IMR-90 (cell line): Measurements from ENCODE around the gene PRUNE2. TPM values are rescaled to one million over a fixed set of nuclear protein-coding genes. Genes with fewer than 3 reads are reported as not detected.

ENCODE experiments used
- ATAC-seq: fragments of 200-7000 bp; cut with Tn5 transposase; 2 replicates; pipeline ENCODE4 v1.9.1; 2020; ENCODE audit warnings: low read depth, mild to moderate bottlenecking, moderate library complexity
- BruUV-seq: library from RNA; stranded (reverse); fragments of 400-500 nt; replicated peaks from 2 replicates; lab custom pipeline; 2021; lab: Mats Ljungman, UMichigan
- CTCF ChIA-PET: fragments of 300-600 bp; formaldehyde crosslinking; extraction: SDS; loops from one replicate; lab custom pipeline; 2021; ENCODE audit warnings: antibody characterized with exemption; lab: Yijun Ruan, JAX
- POLR2A ChIA-PET: fragments of 300-600 bp; sonication (Branson Sonifier 250); formaldehyde crosslinking; loops from one replicate; lab custom pipeline; 2022; ENCODE audit warnings: antibody characterized with exemption; ENCODE audit not compliant: unreplicated experiment; lab: Charles Lee
- DNase-seq: peaks from one replicate; pipeline ENCODE4 v3.0.0; 2013
- H2AFZ ChIP-seq: replicated peaks from 2 replicates; pipeline ENCODE3; 2013; ENCODE audit warnings: low read length, mild to moderate bottlenecking; ENCODE audit not compliant: poor library complexity
- H2AK5ac ChIP-seq: 2 replicates; pipeline ENCODE4 v1.6.1; 2013; ENCODE audit warnings: low read depth, low read length, inconsistent platforms
- H2AK9ac ChIP-seq: replicated peaks from 2 replicates; pipeline ENCODE3; 2013; ENCODE audit warnings: mild to moderate bottlenecking, low read depth, low read length, moderate library complexity; ENCODE audit not compliant: poor library complexity
- H2BK120ac ChIP-seq: 2 replicates; pipeline ENCODE4 v1.6.1; 2013; ENCODE audit warnings: low read depth, low read length, inconsistent platforms
- H2BK15ac ChIP-seq: 3 replicates; pipeline ENCODE4 v1.6.1; 2013; ENCODE audit warnings: low read depth, low read length, inconsistent platforms
- H2BK20ac ChIP-seq: 2 replicates; pipeline ENCODE4 v1.6.1; 2013; ENCODE audit warnings: low read depth, mild to moderate bottlenecking, inconsistent platforms, low read length, moderate library complexity
- H2BK5ac ChIP-seq: 2 replicates; pipeline ENCODE4 v1.6.1; 2013; ENCODE audit warnings: mild to moderate bottlenecking, low read depth, low read length, inconsistent platforms; ENCODE audit not compliant: poor library complexity, severe bottlenecking
- H3K14ac ChIP-seq: replicated peaks from 2 replicates; pipeline ENCODE4 v1.6.1; 2013; ENCODE audit warnings: low read depth, low read length, inconsistent platforms
- H3K18ac ChIP-seq: 2 replicates; pipeline ENCODE4 v1.6.1; 2013; ENCODE audit warnings: low read depth, low read length, control low read depth
- H3K23ac ChIP-seq: 2 replicates; pipeline ENCODE4 v1.6.1; 2013; ENCODE audit warnings: low read depth, low read length, inconsistent platforms
- H3K27ac ChIP-seq: 2 replicates; pipeline ENCODE4 v1.5.1; 2013; ENCODE audit warnings: mild to moderate bottlenecking, control low read depth, low read length; ENCODE audit not compliant: insufficient read depth
- H3K27me3 ChIP-seq: 2 replicates; pipeline ENCODE4 v1.6.1; 2013; ENCODE audit warnings: low read length; ENCODE audit not compliant: control insufficient read depth, insufficient read depth
- H3K36me3 ChIP-seq: 2 replicates; pipeline ENCODE4 v1.6.1; 2013; ENCODE audit warnings: low read length, mixed read lengths; ENCODE audit not compliant: control insufficient read depth, insufficient read depth
- H3K4ac ChIP-seq: 2 replicates; pipeline ENCODE4 v1.6.1; 2013; ENCODE audit warnings: low read depth, low read length, inconsistent platforms
- H3K4me1 ChIP-seq: 2 replicates; pipeline ENCODE4 v1.6.1; 2013; ENCODE audit warnings: low read length, mixed read lengths; ENCODE audit not compliant: control insufficient read depth, insufficient read depth
- H3K4me2 ChIP-seq: 2 replicates; pipeline ENCODE4 v1.6.1; 2013; ENCODE audit warnings: low read depth, mild to moderate bottlenecking, control low read depth, low read length, moderate library complexity
- H3K4me3 ChIP-seq: 2 replicates; pipeline ENCODE4 v1.5.1; 2013; ENCODE audit warnings: low read depth, mild to moderate bottlenecking, control low read depth, low read length, moderate library complexity; ENCODE audit not compliant: insufficient read depth
- H3K56ac ChIP-seq: 2 replicates; pipeline ENCODE4 v1.6.1; 2013; ENCODE audit warnings: low read length, inconsistent platforms; ENCODE audit not compliant: insufficient read depth; ENCODE audit errors: extremely low read depth
- H3K79me1 ChIP-seq, 2 experiments: 2 replicates each; pipeline ENCODE4 v1.6.1; 2013; ENCODE audit warnings: low read length in 2 of 2, inconsistent platforms in 1 of 2, low read depth in 1 of 2
- H3K9ac ChIP-seq: 2 replicates; pipeline ENCODE4 v1.6.1; 2013; ENCODE audit warnings: low read depth, low read length, control low read depth
- H3K9me1 ChIP-seq: 2 replicates; pipeline ENCODE4 v1.6.1; 2013; ENCODE audit warnings: low read length, inconsistent platforms; ENCODE audit not compliant: insufficient read depth
- H3K9me3 ChIP-seq: 2 replicates; pipeline ENCODE4 v1.6.1; 2013; ENCODE audit warnings: low read length; ENCODE audit not compliant: control insufficient read depth, insufficient read depth
- H4K20me1 ChIP-seq: 2 replicates; pipeline ENCODE4 v1.6.1; 2013; ENCODE audit warnings: low read length, inconsistent platforms; ENCODE audit not compliant: insufficient read depth
- H4K5ac ChIP-seq: 2 replicates; pipeline ENCODE4 v1.6.1; 2013; ENCODE audit warnings: mild to moderate bottlenecking, low read depth, low read length, control low read depth
- H4K8ac ChIP-seq, 2 experiments: 2 replicates each; pipeline ENCODE4 v1.6.1; 2013; ENCODE audit warnings: low read depth in 2 of 2, low read length in 2 of 2, control low read depth in 1 of 2, inconsistent platforms in 1 of 2
- H4K91ac ChIP-seq: 2 replicates; pipeline ENCODE4 v1.6.1; 2013; ENCODE audit warnings: low read depth, low read length, inconsistent platforms; ENCODE audit not compliant: insufficient read depth
- BHLHE40 ChIP-seq: fragments of 150-350 bp; IDR thresholded peaks from 2 replicates; pipeline ENCODE4 v1.6.1; 2016; ENCODE audit warnings: mild to moderate bottlenecking, low read depth, low read length
- CEBPB ChIP-seq: IDR thresholded peaks from 2 replicates; pipeline ENCODE4 v1.6.1; 2012; ENCODE audit warnings: low read depth, low read length, improper control_type of control experiment
- CHD1 ChIP-seq: IDR thresholded peaks from 2 replicates; pipeline ENCODE4 v1.6.1; 2012; ENCODE audit warnings: low read depth, low read length, improper control_type of control experiment
- FOS ChIP-seq: fragments of 150-350 bp; IDR thresholded peaks from 2 replicates; pipeline ENCODE4 v1.6.1; 2016; ENCODE audit warnings: low read depth, low read length
- MAFK ChIP-seq: IDR thresholded peaks from 2 replicates; pipeline ENCODE4 v1.6.1; 2012; ENCODE audit warnings: low read depth, low read length, improper control_type of control experiment
- MAZ ChIP-seq: IDR thresholded peaks from 2 replicates; pipeline ENCODE4 v1.6.1; 2012; ENCODE audit warnings: low read depth, mild to moderate bottlenecking, low read length, improper control_type of control experiment, moderate library complexity, borderline replicate concordance
- MXI1 ChIP-seq: IDR thresholded peaks from 2 replicates; pipeline ENCODE4 v1.6.1; 2012; ENCODE audit warnings: low read depth, mild to moderate bottlenecking, low read length, moderate library complexity, borderline replicate concordance
- NFE2L2 ChIP-seq: fragments of 150-350 bp; IDR thresholded peaks from 2 replicates; pipeline ENCODE4 v1.6.1; 2016; ENCODE audit warnings: low read depth, mild to moderate bottlenecking, low read length
- POLR2A ChIP-seq: IDR thresholded peaks from 2 replicates; pipeline ENCODE4 v1.6.1; 2012; ENCODE audit warnings: mild to moderate bottlenecking, low read depth, low read length
- RAD21 ChIP-seq: IDR thresholded peaks from 2 replicates; pipeline ENCODE4 v1.6.1; 2012; ENCODE audit warnings: low read length, improper control_type of control experiment
- RCOR1 ChIP-seq: IDR thresholded peaks from 2 replicates; pipeline ENCODE4 v1.6.1; 2012; ENCODE audit warnings: mild to moderate bottlenecking, low read length, improper control_type of control experiment; ENCODE audit not compliant: insufficient replicate concordance
- RFX5 ChIP-seq: IDR thresholded peaks from 2 replicates; pipeline ENCODE4 v1.8.0; 2012; ENCODE audit warnings: low read depth, mild to moderate bottlenecking, low read length, moderate library complexity
- SMC3 ChIP-seq: fragments of 150-350 bp; IDR thresholded peaks from 2 replicates; pipeline ENCODE4 v1.6.1; 2016; ENCODE audit warnings: low read depth, mild to moderate bottlenecking, antibody characterized with exemption, low read length, moderate library complexity
- USF2 ChIP-seq: fragments of 150-350 bp; IDR thresholded peaks from 2 replicates; pipeline ENCODE4 v1.6.1; 2017; ENCODE audit warnings: mild to moderate bottlenecking, antibody characterized with exemption, low read length, low read depth
- dilution Hi-C: fragments of 300-500 bp; cut with HindIII; formaldehyde crosslinking; loops from one replicate; pipeline ENCODE4 v1.14.3; 2018; ENCODE audit warnings: low sequenced_read_pairs; ENCODE audit not compliant: unreplicated experiment
- in situ Hi-C: fragments of 300-500 bp; cut with MboI; formaldehyde crosslinking; loops from 3 replicates; pipeline ENCODE4 v1.14.3; 2019; ENCODE audit warnings: low sequenced_read_pairs, inconsistent platforms, mixed read lengths
- intact Hi-C: fragments of 100-400 bp; cut with micrococcal nuclease; formaldehyde crosslinking; loops from 2 replicates; pipeline ENCODE4 v1.10.0; 2022
- polyA plus RNA-seq, 3 experiments: library from polyadenylated mRNA; depleted of rRNA; stranded (reverse); fragments of >200 nt; gene quantifications; 2 replicates each; pipeline ENCODE4 v1.2.3, GENCODE V29; 2012; ENCODE audit warnings: low replicate concordance in 1 of 3
- total RNA-seq: library from RNA; depleted of rRNA; stranded (reverse); fragments of >200 nt; gene quantifications from 2 replicates; pipeline ENCODE4 v1.2.3, GENCODE V29; 2012
- TF ChIP-seq, protein P1 (sequence below): fragments of 150-350 bp; IDR thresholded peaks from 2 replicates; pipeline ENCODE4 v1.6.1; 2016; ENCODE audit warnings: low read depth, mild to moderate bottlenecking, low read length, moderate library complexity, borderline replicate concordance
- TF ChIP-seq, protein P2 (sequence below): conservative IDR thresholded peaks from 2 replicates; pipeline ENCODE4 v1.5.1; 2012; ENCODE audit warnings: mild to moderate bottlenecking, low read depth, low read length, improper control_type of control experiment

The PRUNE2 gene
- total and polyA plus RNA-seq, 2 of the 4 experiments (the other 2 are of a cell fraction) = 0.70 to 1.6 TPM

DNA sequence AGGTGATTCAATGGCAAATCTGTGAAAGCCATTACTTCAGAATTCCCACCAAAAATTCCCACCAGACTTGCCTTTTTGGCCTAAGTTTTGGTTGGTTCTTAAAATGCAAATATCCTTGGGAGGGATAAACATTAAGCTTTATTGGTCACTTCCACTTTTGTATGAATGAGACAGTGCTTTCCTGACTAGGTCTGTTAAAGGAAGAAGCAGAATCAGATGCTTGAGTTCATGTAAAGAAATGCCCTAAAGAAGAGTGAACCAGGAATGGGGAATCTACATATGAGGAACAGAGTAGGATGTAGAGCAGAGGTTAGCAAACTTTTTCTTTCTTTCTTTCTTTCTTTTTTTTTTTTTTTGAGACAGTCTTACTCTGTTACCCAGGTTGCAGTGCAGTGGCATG is 317.6 kb downstream of the PRUNE2 start:
- Histone ChIP-seq H2AK9ac (no peak overlapping the region), H4K20me1 (no peaks in the 10 kb centered on the region), H2AK5ac (no peak overlapping the region), H3K9me1 (no peaks in the 10 kb centered on the region), H3K4me1 (no peaks in the 10 kb centered on the region), H3K27ac (no peak overlapping the region), H2AFZ (no peak overlapping the region), H3K9me3 (no peaks in the 10 kb centered on the region), H2BK5ac (no peak overlapping the region), H3K23ac (no peak overlapping the region), H3K18ac (no peak overlapping the region), H3K56ac (no peak overlapping the region), H3K36me3 (no peaks in the 10 kb centered on the region), H2BK20ac (no peak overlapping the region), H2BK15ac (no peak overlapping the region), H3K9ac (no peak overlapping the region), H4K8ac (no peak overlapping the region), H4K91ac (no peak overlapping the region), H3K27me3 (peaks cover 4% of the 10 kb centered on the region), H3K79me1 (no peaks in the 10 kb centered on the region), H3K4me3 (no peak overlapping the region), H3K4me2 (no peak overlapping the region), H2BK120ac (no peak overlapping the region), H3K14ac (no peak overlapping the region), H3K4ac (no peak overlapping the region), H4K5ac (no peak overlapping the region)
- intact Hi-C loops = no loop called here
- ChIA-PET CTCF (no interaction called here), POLR2A (no interaction called here)
- DNase-seq (no peak), ATAC-seq (no peak)
- BruUV-seq = no TSS peak
- dilution Hi-C loops = no loop called here
- TF ChIP-seq RAD21 (no peak), NFE2L2 (no peak), CEBPB (no peak), BHLHE40 (no peak), SMC3 (no peak), RFX5 (no peak), MAFK (no peak), FOS (no peak), MAZ (no peak), CHD1 (no peak), MXI1 (no peak), POLR2A (no peak), RCOR1 (no peak), USF2 (no peak)
- TF ChIP-seq, protein P1, sequence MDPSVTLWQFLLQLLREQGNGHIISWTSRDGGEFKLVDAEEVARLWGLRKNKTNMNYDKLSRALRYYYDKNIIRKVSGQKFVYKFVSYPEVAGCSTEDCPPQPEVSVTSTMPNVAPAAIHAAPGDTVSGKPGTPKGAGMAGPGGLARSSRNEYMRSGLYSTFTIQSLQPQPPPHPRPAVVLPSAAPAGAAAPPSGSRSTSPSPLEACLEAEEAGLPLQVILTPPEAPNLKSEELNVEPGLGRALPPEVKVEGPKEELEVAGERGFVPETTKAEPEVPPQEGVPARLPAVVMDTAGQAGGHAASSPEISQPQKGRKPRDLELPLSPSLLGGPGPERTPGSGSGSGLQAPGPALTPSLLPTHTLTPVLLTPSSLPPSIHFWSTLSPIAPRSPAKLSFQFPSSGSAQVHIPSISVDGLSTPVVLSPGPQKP = no peak
- TF ChIP-seq, protein P2, sequence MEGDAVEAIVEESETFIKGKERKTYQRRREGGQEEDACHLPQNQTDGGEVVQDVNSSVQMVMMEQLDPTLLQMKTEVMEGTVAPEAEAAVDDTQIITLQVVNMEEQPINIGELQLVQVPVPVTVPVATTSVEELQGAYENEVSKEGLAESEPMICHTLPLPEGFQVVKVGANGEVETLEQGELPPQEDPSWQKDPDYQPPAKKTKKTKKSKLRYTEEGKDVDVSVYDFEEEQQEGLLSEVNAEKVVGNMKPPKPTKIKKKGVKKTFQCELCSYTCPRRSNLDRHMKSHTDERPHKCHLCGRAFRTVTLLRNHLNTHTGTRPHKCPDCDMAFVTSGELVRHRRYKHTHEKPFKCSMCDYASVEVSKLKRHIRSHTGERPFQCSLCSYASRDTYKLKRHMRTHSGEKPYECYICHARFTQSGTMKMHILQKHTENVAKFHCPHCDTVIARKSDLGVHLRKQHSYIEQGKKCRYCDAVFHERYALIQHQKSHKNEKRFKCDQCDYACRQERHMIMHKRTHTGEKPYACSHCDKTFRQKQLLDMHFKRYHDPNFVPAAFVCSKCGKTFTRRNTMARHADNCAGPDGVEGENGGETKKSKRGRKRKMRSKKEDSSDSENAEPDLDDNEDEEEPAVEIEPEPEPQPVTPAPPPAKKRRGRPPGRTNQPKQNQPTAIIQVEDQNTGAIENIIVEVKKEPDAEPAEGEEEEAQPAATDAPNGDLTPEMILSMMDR = no peak
- in situ Hi-C loops = no loop called here
